Umbilical cord (tissue), 2 donors: Measurements from ENCODE around the gene THRAP3. TPM values are rescaled to one million over a fixed set of nuclear protein-coding genes. Genes with fewer than 3 reads are reported as not detected.

Source experiments
- DNase-seq: peaks from one replicate; pipeline ENCODE4 v3.0.0-alpha.2; 2015; ENCODE audit warnings: low spot score
- total RNA-seq: library from RNA; depleted of rRNA; stranded (reverse); fragments of >200 nt; gene quantifications from one replicate; pipeline ENCODE4 v1.2.3, GENCODE V29; 2014; ENCODE audit warnings: low replicate concordance; ENCODE audit not compliant: insufficient read depth

The THRAP3 gene
- total RNA-seq, 1 donor from 2014 or later, result 53.4 TPM

- DNase-seq, result peak; percentile 78
These were observed 127.2 kb downstream of the THRAP3 start for GRCh38 chr1:36351227-36351977.

GRCh38 chr1:36352125-36352909 lies 128.1 kb downstream of the THRAP3 start:
- peak; percentile 44 for DNase-seq

GRCh38 chr1:36352910-36353878 lies 129.0 kb downstream of the THRAP3 start:
- DNase-seq, result no peak

- DNase-seq, result no peak
These were observed 130.2 kb downstream of the THRAP3 start for GRCh38 chr1:36354486-36354885.

Other genes starting within 250 kb of the THRAP3 start
- gene TEKT2, start 140.3 kb upstream of the THRAP3 start, total RNA-seq, result not detected
- gene ADPRS, start 135.6 kb upstream of the THRAP3 start, total RNA-seq, result 37.8 TPM
- gene COL8A2, start 99.2 kb upstream of the THRAP3 start, total RNA-seq, result 110 TPM
- gene TRAPPC3, start 75.0 kb upstream of the THRAP3 start, total RNA-seq, result 38.5 TPM
- gene MAP7D1, start 68.3 kb upstream of the THRAP3 start, total RNA-seq, result 64.0 TPM
- 11.3 TPM for gene SH3D21, start 81.9 kb downstream of the THRAP3 start, total RNA-seq
- gene EVA1B, start 99.2 kb downstream of the THRAP3 start, total RNA-seq, result 67.7 TPM
- gene STK40, start 161.5 kb downstream of the THRAP3 start, total RNA-seq, result 12.0 TPM
- 10.4 TPM for gene LSM10, start 173.5 kb downstream of the THRAP3 start, total RNA-seq
- gene OSCP1, start 226.0 kb downstream of the THRAP3 start, total RNA-seq, result 5.5 TPM
- 31.5 TPM for gene MRPS15, start 239.9 kb downstream of the THRAP3 start, total RNA-seq